ENCODE measurements around the gene TMEM95. TPM values are rescaled to one million over a fixed set of nuclear protein-coding genes. Genes with fewer than 3 reads are reported as not detected.

Gene TMEM95
- total RNA-seq, 2 donors from 2014 or later, result not detected

DNA sequence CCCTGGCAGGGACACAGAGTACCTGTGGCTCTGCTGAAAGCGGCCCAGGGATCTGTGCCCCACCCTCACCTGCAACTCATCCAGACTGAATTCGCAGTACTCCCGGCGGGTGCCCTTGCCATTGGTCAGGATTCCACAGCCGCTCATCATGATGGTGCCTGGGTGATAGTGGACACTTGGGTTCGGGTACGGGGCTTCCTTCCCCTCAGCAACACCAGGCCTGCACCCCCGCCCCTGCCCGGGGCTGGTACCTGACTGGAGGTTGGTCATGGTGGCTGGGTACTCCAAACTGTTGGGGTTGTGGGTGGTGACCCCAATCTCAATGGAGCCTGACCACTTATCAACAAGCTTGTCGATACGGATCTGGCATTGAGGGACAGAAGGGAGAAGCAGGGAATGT lies 28.8 kb upstream of the TMEM95 start:
- Histone ChIP-seq H3K4me1 (ENCODE audit: control insufficient read depth, insufficient read depth, low read length) (no peaks in the 10 kb centered on the region), H3K27ac (ENCODE audit: low read depth, low read length) (no peak overlapping the region), H3K27me3 (ENCODE audit: control insufficient read depth, insufficient read depth, low read length, poor library complexity, severe bottlenecking) (no peaks in the 10 kb centered on the region), H3K36me3 (ENCODE audit: control insufficient read depth, insufficient read depth, low read length) (peaks cover 38% of the 10 kb centered on the region), H3K9ac (ENCODE audit: extremely low read depth, low read length, poor library complexity, severe bottlenecking) (no peak overlapping the region), H3K4me3 (ENCODE audit: low read length) (no peak overlapping the region), H3K9me3 (ENCODE audit: control insufficient read depth, low read length) (no peaks in the 10 kb centered on the region)
- Mint-ChIP-seq H3K9me3 (no peaks in the 10 kb centered on the region), H3K27ac (no peak overlapping the region), H3K27me3 (ENCODE audit: insufficient read depth) (no peaks in the 10 kb centered on the region), H3K4me3 (no peak overlapping the region), H3K4me1 (peaks cover 10% of the 10 kb centered on the region), H3K36me3 (ENCODE audit: low read depth) (peaks cover 34% of the 10 kb centered on the region)
- DNase-seq, result no peak
- TF ChIP-seq, protein P1, sequence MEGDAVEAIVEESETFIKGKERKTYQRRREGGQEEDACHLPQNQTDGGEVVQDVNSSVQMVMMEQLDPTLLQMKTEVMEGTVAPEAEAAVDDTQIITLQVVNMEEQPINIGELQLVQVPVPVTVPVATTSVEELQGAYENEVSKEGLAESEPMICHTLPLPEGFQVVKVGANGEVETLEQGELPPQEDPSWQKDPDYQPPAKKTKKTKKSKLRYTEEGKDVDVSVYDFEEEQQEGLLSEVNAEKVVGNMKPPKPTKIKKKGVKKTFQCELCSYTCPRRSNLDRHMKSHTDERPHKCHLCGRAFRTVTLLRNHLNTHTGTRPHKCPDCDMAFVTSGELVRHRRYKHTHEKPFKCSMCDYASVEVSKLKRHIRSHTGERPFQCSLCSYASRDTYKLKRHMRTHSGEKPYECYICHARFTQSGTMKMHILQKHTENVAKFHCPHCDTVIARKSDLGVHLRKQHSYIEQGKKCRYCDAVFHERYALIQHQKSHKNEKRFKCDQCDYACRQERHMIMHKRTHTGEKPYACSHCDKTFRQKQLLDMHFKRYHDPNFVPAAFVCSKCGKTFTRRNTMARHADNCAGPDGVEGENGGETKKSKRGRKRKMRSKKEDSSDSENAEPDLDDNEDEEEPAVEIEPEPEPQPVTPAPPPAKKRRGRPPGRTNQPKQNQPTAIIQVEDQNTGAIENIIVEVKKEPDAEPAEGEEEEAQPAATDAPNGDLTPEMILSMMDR (conservative IDR thresholded peaks at IDR 0.05), result no peak
- 96 to 98% methylated on average over 7 to 11 of the region's 11 CpGs for WGBS, 2 experiments (ENCODE audit: insufficient coverage in 1 of 2, insufficient read length in 1 of 2)

DNA sequence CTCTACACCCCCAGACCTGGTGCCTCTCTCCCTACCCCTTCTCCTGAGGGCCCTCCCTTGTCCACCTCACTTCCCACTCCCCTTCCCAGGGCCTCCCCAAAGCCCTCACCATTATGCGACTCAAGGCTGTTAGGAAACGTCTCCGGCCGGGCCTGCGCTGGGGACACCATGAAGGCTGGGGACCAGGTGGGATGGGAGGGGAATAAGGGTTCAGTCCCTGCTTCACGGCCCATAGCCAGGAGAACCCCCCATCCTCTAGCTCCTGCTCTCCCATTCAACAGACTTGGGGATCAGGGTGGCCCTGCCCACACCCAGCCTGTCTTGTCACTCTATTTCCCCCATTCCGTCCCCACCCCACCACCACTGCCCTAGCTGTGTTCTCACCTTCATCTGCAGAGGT lies 27.9 kb upstream of the TMEM95 start:
- no peaks in the 10 kb centered on the region for H3K4me1 ChIP-seq (ENCODE audit: control insufficient read depth, insufficient read depth, low read length)
- H3K27me3 ChIP-seq (ENCODE audit: control insufficient read depth, insufficient read depth, low read length, poor library complexity, severe bottlenecking), result no peaks in the 10 kb centered on the region
- peaks cover 34% of the 10 kb centered on the region for H3K36me3 ChIP-seq (ENCODE audit: control insufficient read depth, insufficient read depth, low read length)
- H3K27me3 Mint-ChIP-seq (ENCODE audit: insufficient read depth), result no peaks in the 10 kb centered on the region
- H3K4me3 Mint-ChIP-seq, result no peak overlapping the region
- no peak for DNase-seq
- H3K27ac ChIP-seq (ENCODE audit: low read depth, low read length), result no peak overlapping the region
- TF ChIP-seq, protein P1 (conservative IDR thresholded peaks at IDR 0.05), result no peak
- peaks cover 10% of the 10 kb centered on the region for H3K4me1 Mint-ChIP-seq
- H3K9me3 Mint-ChIP-seq, result no peaks in the 10 kb centered on the region
- H3K27ac Mint-ChIP-seq, result no peak overlapping the region
- no peak overlapping the region for H3K4me3 ChIP-seq (ENCODE audit: low read length)
- WGBS, 2 experiments (ENCODE audit: insufficient coverage in 1 of 2, insufficient read length in 1 of 2), result 92% methylated on average over 7 of the region's 7 CpGs; no CpG with 5 or more reads in 1 of the 2 experiments
- no peaks in the 10 kb centered on the region for H3K9me3 ChIP-seq (ENCODE audit: control insufficient read depth, low read length)
- H3K9ac ChIP-seq (ENCODE audit: extremely low read depth, low read length, poor library complexity, severe bottlenecking), result no peak overlapping the region
- peaks cover 25% of the 10 kb centered on the region for H3K36me3 Mint-ChIP-seq (ENCODE audit: low read depth)

DNA sequence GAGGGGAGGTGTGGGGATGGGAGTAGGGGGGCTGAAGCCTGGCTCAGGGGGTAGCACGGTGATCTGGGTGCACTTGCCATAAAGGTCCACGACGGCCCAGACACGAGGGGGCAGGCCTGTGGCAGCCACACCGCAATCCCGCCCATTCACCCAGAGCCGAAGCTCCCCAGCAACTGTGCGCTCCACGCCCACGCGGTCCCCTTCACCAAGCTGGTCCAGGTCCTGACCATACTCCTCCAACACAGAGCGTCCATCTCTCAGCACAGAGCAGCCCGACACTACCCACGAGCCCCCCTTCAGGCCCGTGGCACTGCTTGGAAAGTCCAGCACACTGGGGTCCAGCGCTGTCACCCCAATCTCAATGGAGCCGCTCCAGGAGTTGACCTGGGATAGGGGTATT lies 27.5 kb upstream of the TMEM95 start:
- no peaks in the 10 kb centered on the region for H3K27me3 ChIP-seq (ENCODE audit: control insufficient read depth, insufficient read depth, low read length, poor library complexity, severe bottlenecking)
- no peak for DNase-seq
- no peak overlapping the region for H3K4me3 Mint-ChIP-seq
- TF ChIP-seq, protein P1 (conservative IDR thresholded peaks at IDR 0.05), result no peak
- H3K9me3 ChIP-seq (ENCODE audit: control insufficient read depth, low read length), result no peaks in the 10 kb centered on the region
- 93 to 97% methylated on average over 10 to 17 of the region's 17 CpGs for WGBS, 2 experiments (ENCODE audit: insufficient coverage in 1 of 2, insufficient read length in 1 of 2)
- H3K4me1 ChIP-seq (ENCODE audit: control insufficient read depth, insufficient read depth, low read length), result no peaks in the 10 kb centered on the region
- peaks cover 21% of the 10 kb centered on the region for H3K36me3 Mint-ChIP-seq (ENCODE audit: low read depth)
- H3K36me3 ChIP-seq (ENCODE audit: control insufficient read depth, insufficient read depth, low read length), result peaks cover 29% of the 10 kb centered on the region
- H3K4me3 ChIP-seq (ENCODE audit: low read length), result peak overlapping the region; percentile 82
- H3K4me1 Mint-ChIP-seq, result peaks cover 10% of the 10 kb centered on the region
- H3K27ac ChIP-seq (ENCODE audit: low read depth, low read length), result no peak overlapping the region
- H3K9me3 Mint-ChIP-seq, result no peaks in the 10 kb centered on the region
- H3K27me3 Mint-ChIP-seq (ENCODE audit: insufficient read depth), result no peaks in the 10 kb centered on the region
- H3K9ac ChIP-seq (ENCODE audit: extremely low read depth, low read length, poor library complexity, severe bottlenecking), result no peak overlapping the region
- no peak overlapping the region for H3K27ac Mint-ChIP-seq
